Measurements from ENCODE around the gene NR2F2.

The NR2F2 gene

DNA sequence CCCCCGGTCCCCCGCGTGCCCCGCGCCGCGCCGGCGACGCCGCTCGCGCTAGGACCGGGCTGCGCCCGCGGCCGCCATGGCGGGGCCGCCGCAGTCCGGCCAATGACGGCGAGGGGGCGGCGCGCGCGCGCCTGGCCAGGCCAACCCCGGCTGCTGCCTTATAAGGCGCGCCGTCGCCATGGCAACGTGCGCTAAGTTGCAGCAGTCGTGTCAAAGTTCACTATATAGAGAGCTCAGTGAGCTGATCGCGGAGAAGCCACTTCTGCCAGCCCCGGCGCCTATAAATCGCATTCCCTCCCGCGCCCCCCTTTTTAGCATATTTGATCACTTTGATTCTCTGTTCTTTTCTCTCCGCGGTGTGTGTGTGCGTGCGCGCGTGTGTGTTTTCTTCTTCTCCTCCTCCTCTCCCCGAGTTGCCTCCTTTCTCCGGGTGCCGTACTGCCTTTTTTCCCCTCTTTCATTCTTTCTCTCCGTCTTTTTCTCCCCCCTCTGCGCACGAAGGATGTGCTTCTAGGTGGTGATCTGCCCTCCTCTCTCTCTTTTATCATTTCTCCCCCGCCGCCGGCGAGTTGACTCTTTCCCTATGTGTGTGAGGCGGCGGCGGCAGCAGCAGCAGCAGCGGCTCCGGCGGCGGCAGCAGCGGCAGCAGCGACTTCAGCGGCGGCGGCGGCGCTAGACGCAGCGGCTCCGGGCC, at the start of gene NR2F2:
NR2F2 (plus strand) TSS at position 251 of the 694 bp plus-strand sequence. CDS start 1,406 bp downstream, outside the sequence.
- no peak for DNase-seq (ENCODE audit: extremely low read depth in 1 of 2, low read depth in 1 of 2)

- no peak for DNase-seq (ENCODE audit: extremely low read depth in 1 of 2, low read depth in 1 of 2)
Observed at GRCh38 chr15:96285305-96285704, 45.2 kb upstream of the NR2F2 start.

DNA sequence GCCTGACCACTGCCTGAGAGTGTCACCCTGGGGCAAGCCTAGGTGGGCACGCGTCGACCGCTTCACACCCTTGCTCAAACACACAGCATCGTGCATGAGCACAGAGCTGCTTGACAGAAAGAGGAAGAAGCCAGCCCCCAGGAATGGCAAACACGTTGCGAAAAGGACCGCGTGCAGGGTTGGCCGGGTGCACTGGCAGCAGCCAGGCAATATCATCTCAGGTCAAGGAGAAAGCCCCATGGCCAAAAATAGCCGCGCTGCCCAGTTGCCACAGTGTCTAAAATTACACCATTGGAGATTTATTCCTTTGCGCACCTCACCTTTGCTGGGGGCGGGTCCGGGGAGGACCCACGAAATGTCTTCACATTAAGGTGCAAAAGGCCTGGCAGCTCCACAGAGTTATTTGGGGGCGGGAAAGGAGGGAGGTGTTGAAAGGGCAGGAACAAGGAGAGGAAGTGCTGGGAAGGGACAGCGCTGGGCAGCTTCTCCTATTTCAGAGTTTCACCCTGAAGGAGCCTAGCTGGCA, 44.7 kb upstream of the NR2F2 start:
- DNase-seq (ENCODE audit: extremely low read depth in 1 of 2, low read depth in 1 of 2), result no peak

GRCh38 chr15:96290679-96291078, 39.8 kb upstream of the NR2F2 start:
- no peak for DNase-seq (ENCODE audit: extremely low read depth in 1 of 2, low read depth in 1 of 2)

DNA sequence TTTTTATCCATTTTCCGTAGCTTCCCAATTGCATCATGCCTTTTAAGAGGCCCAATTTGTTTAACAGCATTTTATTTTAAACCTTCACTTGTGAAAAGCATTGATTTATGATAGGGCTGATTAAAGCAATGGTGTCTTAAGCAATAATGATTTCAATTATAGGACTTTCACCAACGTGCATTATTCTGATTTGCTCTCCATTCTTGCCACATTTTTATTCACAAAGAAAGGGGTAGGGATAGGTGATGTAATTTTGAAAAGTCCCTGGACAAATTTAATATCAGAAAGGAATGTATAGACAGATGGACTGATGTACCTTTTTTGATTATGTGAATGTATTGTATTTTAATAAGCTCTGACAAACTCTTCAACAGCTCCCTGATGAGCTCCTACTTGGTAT, 37.9 kb upstream of the NR2F2 start:
- DNase-seq (ENCODE audit: extremely low read depth in 1 of 2, low read depth in 1 of 2), result no peak

GRCh38 chr15:96293441-96293840, 37.1 kb upstream of the NR2F2 start:
- no peak for DNase-seq (ENCODE audit: extremely low read depth in 1 of 2, low read depth in 1 of 2)

GRCh38 chr15:96294766-96295165, 35.7 kb upstream of the NR2F2 start:
- DNase-seq (ENCODE audit: extremely low read depth in 1 of 2, low read depth in 1 of 2), result no peak

DNA sequence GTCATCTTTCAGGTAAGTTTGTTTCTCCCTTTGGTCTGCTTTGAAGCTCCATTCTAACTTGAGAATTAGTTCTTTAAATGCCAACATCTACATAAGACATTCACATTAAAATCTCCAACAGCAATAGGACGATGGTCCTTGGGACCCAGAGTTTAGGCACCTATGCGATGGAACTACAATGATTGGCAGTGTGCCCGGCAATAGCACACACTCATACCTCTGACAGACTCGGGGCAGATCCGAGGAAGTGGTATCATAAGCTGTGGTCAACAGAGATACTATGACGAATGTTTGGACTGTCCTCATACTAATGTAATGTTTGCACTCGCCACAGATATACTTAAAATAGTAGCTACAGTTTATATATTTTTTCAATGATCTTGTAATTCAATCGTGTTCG, 34.2 kb upstream of the NR2F2 start:
- DNase-seq (ENCODE audit: extremely low read depth in 1 of 2, low read depth in 1 of 2), result no peak

DNA sequence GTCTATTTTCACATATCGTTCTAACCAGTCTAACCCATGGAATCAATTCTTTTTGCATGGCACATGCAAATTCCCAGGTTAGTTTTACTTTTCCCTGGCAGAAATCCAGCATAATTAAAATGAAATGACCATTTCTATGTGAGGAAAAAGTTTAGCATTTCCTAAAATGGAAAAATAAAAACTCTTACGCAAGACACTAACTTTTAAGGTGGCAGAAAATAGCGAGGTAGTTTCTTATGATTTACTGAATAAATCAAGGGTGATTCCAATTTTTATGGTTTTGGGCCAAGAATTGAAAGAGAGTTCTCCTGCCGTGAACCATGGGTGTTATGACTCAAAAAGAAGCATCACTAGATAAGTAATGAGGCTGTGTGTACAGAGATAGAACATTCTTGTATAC, 32.7 kb upstream of the NR2F2 start:
- DNase-seq (ENCODE audit: extremely low read depth in 1 of 2, low read depth in 1 of 2), result no peak

DNA sequence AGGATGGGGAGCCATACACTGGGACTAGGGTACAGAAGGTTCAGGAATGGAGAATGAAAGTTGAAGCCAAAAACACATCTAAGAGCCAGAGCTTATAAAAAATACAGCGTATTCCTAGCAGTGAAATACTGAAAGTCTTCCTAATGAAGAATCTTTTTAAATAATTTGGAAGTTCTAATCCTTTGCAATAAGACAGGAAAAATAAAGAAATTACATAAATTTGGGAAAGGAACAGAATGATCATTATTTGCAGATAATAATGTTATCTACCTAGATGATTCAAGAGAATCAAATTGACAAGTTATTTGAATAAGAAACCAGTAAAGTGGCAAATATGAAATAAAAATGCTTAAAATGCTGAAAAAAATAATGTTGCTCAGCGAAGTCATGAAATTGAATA, 32.3 kb upstream of the NR2F2 start:
- DNase-seq (ENCODE audit: extremely low read depth in 1 of 2, low read depth in 1 of 2), result no peak

DNA sequence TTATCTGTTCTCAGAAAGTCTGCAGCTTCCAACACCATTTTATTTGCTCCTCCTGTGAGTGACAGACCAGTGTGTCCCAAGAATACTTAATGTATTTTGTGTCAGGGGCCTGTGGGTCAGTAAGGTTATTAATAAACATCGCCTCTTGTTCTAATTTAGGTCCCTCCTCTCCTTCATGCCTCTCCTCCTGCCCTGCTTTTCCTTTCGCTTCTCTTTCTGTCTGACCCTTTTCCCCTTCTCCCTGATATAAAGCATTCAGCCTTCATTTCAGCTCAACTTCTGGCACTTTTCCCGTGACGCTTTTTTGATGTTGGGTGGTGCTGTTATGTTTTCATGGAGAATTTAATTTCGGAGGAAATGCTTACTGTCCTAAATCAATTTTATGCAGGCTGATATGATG, 29.7 kb upstream of the NR2F2 start:
- DNase-seq (ENCODE audit: extremely low read depth in 1 of 2, low read depth in 1 of 2), result no peak

GRCh38 chr15:96303503-96304056, 26.9 kb upstream of the NR2F2 start:
- no peak for DNase-seq (ENCODE audit: extremely low read depth in 1 of 2, low read depth in 1 of 2)

DNA sequence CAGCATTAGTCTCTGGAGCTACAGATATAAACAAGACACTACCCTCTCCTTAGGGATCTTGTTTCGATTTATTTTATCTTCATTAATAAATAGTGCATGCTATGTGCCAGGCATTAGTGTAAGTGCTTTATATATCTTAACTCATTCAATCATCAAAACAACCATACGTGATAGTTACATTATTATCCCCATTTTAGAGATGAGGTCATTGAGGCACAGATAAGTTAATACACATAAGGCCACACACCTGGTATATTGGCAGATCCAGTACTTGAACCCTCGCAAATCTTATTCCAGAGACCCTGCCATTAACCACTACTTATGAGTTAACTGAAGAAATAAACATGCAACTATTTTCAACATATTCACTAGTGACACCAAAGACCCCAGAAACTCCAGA, 25.7 kb upstream of the NR2F2 start:
- DNase-seq (ENCODE audit: extremely low read depth in 1 of 2, low read depth in 1 of 2), result no peak

GRCh38 chr15:96306321-96306720, 24.2 kb upstream of the NR2F2 start:
- DNase-seq (ENCODE audit: extremely low read depth in 1 of 2, low read depth in 1 of 2), result no peak

DNA sequence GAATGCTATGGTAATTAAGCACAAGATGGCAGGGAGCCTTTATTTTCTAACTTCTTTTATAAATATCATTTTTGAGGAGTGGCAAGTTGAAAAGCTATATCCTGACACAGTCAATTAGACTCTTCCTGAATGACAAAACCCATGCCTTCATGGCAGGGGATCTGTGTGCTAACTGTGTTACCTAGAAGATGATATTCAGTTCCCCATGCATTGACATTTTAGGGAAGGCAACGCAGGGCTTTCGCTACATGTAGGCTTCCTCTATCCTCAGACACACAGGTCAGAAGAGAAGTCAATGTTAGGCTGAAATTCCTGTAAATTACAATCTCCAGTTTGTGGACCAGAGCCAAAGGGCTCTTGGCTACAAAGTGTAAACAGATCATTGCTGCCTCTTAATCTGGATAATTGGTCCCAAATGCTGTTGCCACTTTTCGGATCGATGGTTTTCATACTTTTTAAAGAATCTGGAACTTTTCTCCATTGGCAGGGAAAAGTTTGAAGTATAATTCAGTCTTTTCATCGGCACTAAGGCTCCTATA, 22.6 kb upstream of the NR2F2 start:
- no peak for DNase-seq (ENCODE audit: extremely low read depth in 1 of 2, low read depth in 1 of 2)

- no peak for DNase-seq (ENCODE audit: extremely low read depth in 1 of 2, low read depth in 1 of 2)
Observed at GRCh38 chr15:96309143-96309660, 21.3 kb upstream of the NR2F2 start.

DNA sequence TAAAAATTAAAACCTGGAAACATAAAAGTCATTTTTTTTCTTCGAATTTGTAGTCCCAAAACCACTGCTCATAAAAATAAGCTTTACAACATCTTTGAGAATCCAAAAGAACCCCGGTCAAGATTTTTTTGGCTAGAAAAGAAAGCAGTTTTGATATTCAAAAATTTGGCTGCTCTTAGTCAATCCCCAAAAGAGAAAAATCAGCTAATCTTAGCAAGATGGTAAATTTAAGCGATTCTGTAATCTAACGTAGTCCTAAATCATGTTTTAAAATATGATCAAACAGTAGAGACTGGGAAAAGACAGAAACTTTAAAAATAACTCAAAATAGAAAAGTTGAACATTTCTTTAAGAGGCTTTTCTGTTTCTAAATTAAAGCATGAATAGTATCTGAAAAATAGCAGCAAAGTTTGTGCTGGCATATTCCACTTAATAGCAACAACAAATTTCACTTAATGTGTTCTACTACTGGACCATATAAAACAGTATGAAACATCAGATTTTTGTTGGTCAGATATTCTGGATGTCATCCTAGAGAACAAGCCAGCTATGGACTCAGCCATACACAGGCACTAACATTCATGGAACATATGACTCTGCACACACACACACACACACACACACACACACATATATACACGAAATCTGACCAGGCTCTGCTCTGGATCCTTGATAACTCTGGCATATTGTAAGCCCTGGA, 19.1 kb upstream of the NR2F2 start:
- DNase-seq (ENCODE audit: extremely low read depth in 1 of 2, low read depth in 1 of 2), result no peak

- DNase-seq (ENCODE audit: extremely low read depth in 1 of 2, low read depth in 1 of 2), result no peak
Observed at GRCh38 chr15:96311956-96312294, 18.6 kb upstream of the NR2F2 start.

DNA sequence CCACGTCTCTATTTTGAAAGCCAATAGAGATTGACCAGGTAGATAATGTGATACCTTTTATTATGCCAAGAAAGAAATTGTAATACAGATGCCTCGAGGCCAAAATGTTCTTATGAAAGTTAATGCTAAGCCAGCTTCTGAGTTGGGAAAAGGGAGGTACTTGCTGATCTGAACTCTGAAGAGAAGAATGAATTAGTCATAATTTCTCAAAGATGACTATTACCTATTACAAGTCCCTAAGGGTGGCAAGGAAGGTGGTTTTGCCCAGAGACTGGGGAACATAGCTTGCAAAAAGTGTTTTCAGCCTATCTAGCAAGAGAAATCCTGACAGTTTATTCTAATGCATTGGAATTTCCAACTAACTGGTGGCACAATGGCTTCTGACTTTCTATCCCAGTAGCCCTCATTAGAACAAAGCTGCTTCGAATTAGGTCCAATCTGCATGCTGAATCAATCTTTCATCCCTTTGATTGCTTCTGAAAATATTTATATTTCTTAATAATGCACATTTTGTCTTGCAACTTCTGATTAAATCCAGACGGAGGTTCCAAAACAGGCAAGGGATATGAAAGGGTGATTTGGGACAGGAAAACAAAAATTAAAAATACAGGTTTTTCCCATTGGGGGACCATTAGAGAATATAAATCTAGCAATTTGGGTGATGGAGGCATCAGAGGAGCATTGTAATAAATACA, 17.7 kb upstream of the NR2F2 start:
- no peak for DNase-seq (ENCODE audit: extremely low read depth in 1 of 2, low read depth in 1 of 2)

DNA sequence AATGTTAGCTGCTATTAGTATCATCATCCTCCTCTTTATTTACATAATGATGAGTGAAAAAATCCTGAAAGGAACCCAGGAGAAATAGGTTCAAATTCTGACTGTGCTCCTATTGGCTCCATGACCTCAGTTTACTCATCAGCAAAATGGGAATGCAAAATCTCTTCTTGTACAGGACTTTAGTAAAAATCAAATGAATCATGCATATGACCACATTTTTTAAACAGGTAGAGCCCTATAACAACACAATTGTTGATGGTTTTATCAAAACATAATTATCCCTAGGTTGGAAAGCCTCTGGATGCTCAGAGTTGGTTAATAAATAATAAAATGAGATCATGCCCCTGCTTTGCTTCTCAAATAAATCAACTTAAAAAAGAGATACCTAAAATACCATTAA, 16.0 kb upstream of the NR2F2 start:
- DNase-seq (ENCODE audit: extremely low read depth in 1 of 2, low read depth in 1 of 2), result no peak

DNA sequence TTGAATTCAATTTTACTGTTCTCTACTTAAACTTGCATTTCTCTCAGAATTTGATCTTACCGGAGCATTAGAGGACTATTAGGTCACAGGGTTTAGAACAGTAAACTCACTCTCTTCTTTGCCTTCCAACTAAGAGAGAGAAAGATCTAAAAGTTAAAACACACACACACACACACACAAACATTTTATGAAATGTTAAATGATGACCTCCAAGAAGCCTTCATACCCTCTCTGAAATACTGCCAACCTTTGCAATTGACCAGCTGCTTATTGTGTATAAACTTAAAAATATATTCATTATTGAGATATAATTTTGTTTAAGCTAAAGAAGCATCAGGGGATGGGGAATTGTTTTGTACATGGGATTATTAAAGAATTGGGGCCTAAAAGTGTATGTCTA, 15.5 kb upstream of the NR2F2 start:
- DNase-seq (ENCODE audit: extremely low read depth in 1 of 2, low read depth in 1 of 2), result no peak
